Activated CD4-positive, alpha-beta T cell treated with anti-CD3 and anti-CD28 coated beads, Interleukin-2, amount 10 ng/mL, durations not matched to agents 7 days and 5 days (primary cell): Measurements from ENCODE around the gene KCTD7. TPM values are rescaled to one million over a fixed set of nuclear protein-coding genes. Genes with fewer than 3 reads are reported as not detected.
"Not testable (repeated sequence)": the region's sequence is repeated elsewhere in the genome, so short reads cannot be mapped to it uniquely, and the experiment has no call there.

Experiments
- CTCF ChIA-PET: fragments of 350-600 bp; sonication (Branson Sonifier 250); formaldehyde crosslinking; loops from one replicate; lab custom pipeline; 2021; ENCODE audit warnings: antibody characterized with exemption; lab: Charles Lee
- POLR2A ChIA-PET: fragments of 350-600 bp; sonication (Branson Sonifier 250); formaldehyde crosslinking; loops from one replicate; lab custom pipeline; 2021; ENCODE audit warnings: antibody characterized with exemption; lab: Charles Lee
- DNase-seq: peaks from one replicate; pipeline ENCODE4 v3.0.0-alpha.2; 2020
- H3K27ac Mint-ChIP-seq: one replicate; pipeline ENCODE4 v1.8.0; 2021; ENCODE audit warnings: mild to moderate bottlenecking, moderate library complexity, mixed read lengths
- H3K27me3 Mint-ChIP-seq: one replicate; pipeline ENCODE4 v1.8.0; 2021; ENCODE audit warnings: mixed read lengths
- H3K36me3 Mint-ChIP-seq: one replicate; pipeline ENCODE4 v1.8.0; 2021; ENCODE audit warnings: low read depth, mixed read lengths
- H3K4me1 Mint-ChIP-seq: one replicate; pipeline ENCODE4 v1.8.0; 2021; ENCODE audit warnings: mixed read lengths
- H3K4me3 Mint-ChIP-seq: one replicate; pipeline ENCODE4 v1.8.0; 2021; ENCODE audit warnings: mild to moderate bottlenecking, moderate library complexity, mixed read lengths
- H3K9me3 Mint-ChIP-seq: one replicate; pipeline ENCODE4 v1.8.0; 2021; ENCODE audit warnings: mixed read lengths
- total RNA-seq, 2 experiments: library from RNA; stranded (reverse); gene quantifications; one replicate each; pipeline ENCODE4 v1.2.3, GENCODE V29; 2021

Gene KCTD7
- total RNA-seq, 2 experiments from 2014 or later, result 40.0 to 41.3 TPM

DNA sequence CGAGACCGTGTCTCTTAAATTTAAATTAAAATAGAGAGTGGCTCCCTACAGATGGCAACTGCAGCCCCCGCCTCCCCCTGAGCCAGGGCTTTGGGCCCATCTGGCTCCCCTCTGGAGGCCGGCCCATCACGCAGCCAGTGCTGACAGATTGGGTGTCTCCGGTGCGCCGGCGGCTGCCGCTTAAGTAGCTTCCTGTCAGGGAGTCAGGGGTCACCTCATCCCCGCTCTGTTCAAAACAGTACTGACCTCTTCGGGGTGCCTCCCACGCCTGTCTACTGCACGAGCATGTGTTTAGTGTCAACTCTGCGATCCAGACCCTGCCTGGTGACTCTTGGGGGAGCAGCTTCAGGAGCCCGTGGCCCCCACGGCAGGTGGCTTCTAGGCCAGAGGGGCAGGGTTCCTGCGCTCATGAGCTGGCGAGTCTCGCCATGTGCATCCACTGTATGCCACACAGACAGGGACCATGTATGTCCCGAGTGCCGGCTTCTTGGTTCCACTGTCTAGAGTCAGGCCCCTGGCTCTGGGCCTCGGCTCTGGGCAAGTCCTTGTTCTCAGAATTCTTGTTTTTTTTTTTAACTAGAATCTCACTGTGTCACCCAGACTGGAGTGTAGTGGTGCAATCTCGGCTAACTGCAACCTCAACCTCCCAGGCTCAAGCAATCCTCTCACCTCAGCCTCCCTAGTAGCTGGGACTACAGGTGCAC lies 36.1 kb downstream of the KCTD7 start:
- Mint-ChIP-seq H3K27me3 (no peaks in the 10 kb centered on the region), H3K36me3 (peaks cover 2% of the 10 kb centered on the region), H3K27ac (no peak overlapping the region), H3K9me3 (no peaks in the 10 kb centered on the region), H3K4me3 (no peak overlapping the region), H3K4me1 (peaks cover 4% of the 10 kb centered on the region)
- POLR2A ChIA-PET, result no interaction called here
- CTCF ChIA-PET, result no interaction called here
- DNase-seq, result no peak

DNA sequence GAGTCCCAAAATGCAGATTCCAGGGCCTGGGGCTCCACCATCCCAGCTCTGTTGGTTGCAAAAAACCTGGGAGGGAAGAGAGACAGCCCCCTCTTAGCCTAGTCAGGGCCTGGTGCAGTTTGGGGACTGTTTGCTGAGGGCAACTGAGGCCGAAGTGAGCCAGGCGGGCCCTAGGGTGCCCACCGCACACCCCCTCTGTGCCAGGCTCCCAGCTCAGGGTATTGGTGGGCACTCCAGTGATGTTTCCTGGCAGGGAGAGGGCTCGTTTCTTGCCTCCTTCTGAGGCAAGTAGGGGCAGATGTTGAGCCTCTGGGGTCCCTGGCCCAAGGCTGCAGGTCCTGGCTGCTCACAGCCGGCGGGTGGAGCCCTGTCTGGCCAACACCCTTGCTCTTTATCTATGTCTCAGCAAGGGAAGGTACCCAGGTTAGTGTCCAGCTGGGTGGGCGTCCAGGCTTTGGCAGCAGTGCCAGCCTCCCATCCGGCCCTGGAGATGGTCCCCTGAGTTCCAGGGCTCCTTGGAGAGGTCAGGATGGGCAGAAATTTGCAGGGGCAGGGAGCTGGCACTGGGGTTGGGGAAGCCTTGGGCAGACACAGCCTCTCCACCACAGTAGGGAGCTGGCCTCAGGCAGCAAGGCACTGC lies 37.8 kb downstream of the KCTD7 start:
- Mint-ChIP-seq H3K27ac (no peak overlapping the region), H3K4me1 (peaks cover 6% of the 10 kb centered on the region), H3K4me3 (no peak overlapping the region), H3K27me3 (no peaks in the 10 kb centered on the region), H3K36me3 (no peaks in the 10 kb centered on the region), H3K9me3 (no peaks in the 10 kb centered on the region)
- no peak for DNase-seq
- ChIA-PET POLR2A (no interaction called here), CTCF (interaction anchor here (0.5 to 1.1 kb wide), 4 partner anchors 10 to 636 kb away, joined by 3 to 6 read pairs (median 4); no protein-coding TSS in a partner anchor)

DNA sequence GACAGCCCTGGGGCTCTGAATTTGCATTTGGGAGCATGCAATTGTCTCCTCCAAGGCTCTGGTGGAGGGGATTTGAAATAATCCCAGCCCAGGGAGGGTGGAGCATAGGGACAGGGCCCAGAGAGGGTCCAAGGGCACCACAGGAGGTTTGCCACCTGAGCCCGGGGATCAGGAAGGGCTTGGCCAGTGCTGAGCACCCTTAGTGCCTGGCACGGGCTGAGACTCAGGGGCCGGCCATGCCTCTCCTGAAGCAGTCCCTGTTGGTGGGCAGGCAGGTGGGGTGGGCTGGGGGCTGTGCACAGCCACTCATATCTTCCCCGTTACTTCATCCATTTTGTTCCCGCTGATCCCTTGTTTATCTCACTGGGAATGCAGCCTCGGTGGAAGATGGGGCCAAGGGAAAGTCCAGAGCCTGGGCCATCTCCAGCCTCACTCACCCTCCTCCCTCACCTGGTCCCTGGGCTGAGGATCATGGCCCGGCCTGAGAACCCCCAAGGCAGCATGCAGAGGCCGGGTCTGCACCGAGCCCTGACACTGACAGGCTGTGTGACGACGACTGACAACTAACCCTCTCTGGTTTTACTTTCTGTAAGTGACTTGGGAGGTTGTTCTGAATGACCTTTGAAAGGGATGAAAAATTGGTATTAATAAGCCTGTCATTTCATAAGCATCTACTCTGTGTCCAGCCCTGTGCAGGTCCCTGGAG lies 38.5 kb downstream of the KCTD7 start:
- ChIA-PET POLR2A (no interaction called here), CTCF (interaction anchor here (0.9 to 1.1 kb wide), 2 partner anchors 10 to 636 kb away, joined by 3 to 6 read pairs; no protein-coding TSS in a partner anchor)
- no peak overlapping the region for H3K4me3 Mint-ChIP-seq
- H3K27ac Mint-ChIP-seq, result no peak overlapping the region
- no peak for DNase-seq
- H3K9me3 Mint-ChIP-seq, result no peaks in the 10 kb centered on the region
- no peaks in the 10 kb centered on the region for H3K27me3 Mint-ChIP-seq
- no peaks in the 10 kb centered on the region for H3K36me3 Mint-ChIP-seq
- peaks cover 7% of the 10 kb centered on the region for H3K4me1 Mint-ChIP-seq

DNA sequence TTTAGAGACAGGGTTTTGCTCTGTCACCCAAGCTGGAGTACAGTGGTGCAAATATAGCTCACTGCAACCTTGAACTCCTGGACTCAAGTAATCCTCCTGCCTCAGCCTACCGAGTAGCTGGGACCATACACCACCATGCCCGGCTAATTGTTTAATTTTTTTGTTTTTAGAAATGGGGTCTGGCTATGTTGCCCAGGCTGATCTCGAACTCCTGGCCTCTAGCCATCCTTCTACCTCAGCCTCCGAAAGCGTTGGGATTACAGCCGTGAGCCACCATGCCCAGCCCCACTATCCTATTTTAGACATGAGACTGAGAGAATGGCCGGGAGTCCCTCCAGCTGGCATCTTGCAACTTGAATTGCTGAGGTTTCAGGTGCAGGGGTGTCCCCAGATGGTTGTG lies 39.4 kb downstream of the KCTD7 start:
- no peaks in the 10 kb centered on the region for H3K9me3 Mint-ChIP-seq
- H3K27me3 Mint-ChIP-seq, result no peaks in the 10 kb centered on the region
- DNase-seq, result no peak
- no peak overlapping the region for H3K4me3 Mint-ChIP-seq
- CTCF ChIA-PET, result no interaction called here
- H3K27ac Mint-ChIP-seq, result no peak overlapping the region
- peaks cover 3% of the 10 kb centered on the region for H3K4me1 Mint-ChIP-seq
- H3K36me3 Mint-ChIP-seq, result no peaks in the 10 kb centered on the region
- POLR2A ChIA-PET, result no interaction called here

DNA sequence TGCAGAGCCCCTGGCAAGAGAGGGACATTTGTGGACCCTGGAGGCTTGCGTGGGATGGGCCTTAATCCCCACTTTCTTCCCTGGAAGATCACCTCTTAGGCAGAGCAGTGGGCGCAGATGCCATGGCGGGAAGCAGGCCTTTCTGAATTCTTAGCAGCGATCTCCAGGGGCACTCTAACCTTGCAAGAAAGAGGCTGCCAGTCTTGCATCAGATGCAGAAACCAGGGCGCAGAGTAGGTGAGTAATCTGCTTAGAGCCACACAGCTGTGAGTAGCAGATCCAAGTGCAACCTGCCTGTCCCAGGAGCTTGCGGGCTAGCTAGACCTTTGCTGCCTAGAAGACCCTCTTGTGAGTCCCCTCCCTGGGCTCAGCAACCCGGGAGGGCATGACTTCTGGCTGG lies 40.0 kb downstream of the KCTD7 start:
- Mint-ChIP-seq H3K27me3 (no peaks in the 10 kb centered on the region), H3K36me3 (no peaks in the 10 kb centered on the region), H3K4me1 (peaks cover 3% of the 10 kb centered on the region), H3K9me3 (no peaks in the 10 kb centered on the region), H3K4me3 (no peak overlapping the region), H3K27ac (no peak overlapping the region)
- CTCF ChIA-PET, result no interaction called here
- POLR2A ChIA-PET, result no interaction called here
- no peak for DNase-seq

DNA sequence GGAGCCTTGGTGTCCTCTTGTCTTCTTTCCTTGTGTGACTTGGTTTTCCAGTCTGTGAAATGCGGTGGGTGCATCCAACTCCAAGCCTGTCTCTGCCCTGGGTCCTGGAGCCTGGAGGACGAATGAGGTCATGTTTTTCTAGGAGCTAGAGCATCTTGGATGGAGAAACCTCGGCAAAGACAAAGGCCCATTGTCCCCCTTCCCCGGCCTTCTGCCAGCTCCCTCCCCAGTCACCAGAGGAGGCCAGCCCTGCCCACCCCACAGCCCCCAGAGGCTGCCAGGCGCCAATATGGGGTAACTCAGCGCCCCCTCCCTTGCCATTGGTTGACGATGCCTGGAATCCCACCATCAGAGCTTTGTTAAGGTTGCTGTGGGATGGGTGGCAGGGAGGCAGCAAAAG lies 40.4 kb downstream of the KCTD7 start:
- ChIA-PET CTCF (no interaction called here), POLR2A (no interaction called here)
- no peak for DNase-seq
- Mint-ChIP-seq H3K36me3 (no peaks in the 10 kb centered on the region), H3K27ac (no peak overlapping the region), H3K9me3 (no peaks in the 10 kb centered on the region), H3K27me3 (no peaks in the 10 kb centered on the region), H3K4me3 (no peak overlapping the region), H3K4me1 (peaks cover 3% of the 10 kb centered on the region)

DNA sequence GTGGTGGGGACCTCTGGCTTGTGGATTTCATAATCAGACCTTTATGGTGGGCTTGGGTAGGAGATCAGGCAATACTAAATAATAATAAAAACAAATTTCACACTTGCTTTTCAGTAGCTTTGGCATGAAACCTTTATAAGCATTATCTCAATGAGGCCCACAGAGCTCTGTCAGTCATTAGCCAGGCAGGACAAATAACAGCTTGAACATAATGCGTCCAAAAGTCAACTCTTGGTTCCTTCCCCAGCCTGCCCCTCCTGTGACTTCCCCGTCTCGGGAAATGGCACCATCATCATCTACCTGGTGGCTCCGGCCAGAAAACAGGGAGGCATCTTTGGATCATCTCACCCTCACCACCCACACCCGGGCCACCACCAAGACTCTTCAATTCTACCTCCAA lies 40.8 kb downstream of the KCTD7 start:
- Mint-ChIP-seq H3K4me1 (peaks cover 3% of the 10 kb centered on the region), H3K27ac (no peak overlapping the region), H3K9me3 (no peaks in the 10 kb centered on the region), H3K4me3 (no peak overlapping the region), H3K36me3 (no peaks in the 10 kb centered on the region), H3K27me3 (no peaks in the 10 kb centered on the region)
- DNase-seq, result no peak
- POLR2A ChIA-PET, result no interaction called here
- CTCF ChIA-PET, result interaction anchor here (1.1 kb wide), 1 partner anchor 10 kb away, joined by 3 read pairs; no protein-coding TSS in a partner anchor

DNA sequence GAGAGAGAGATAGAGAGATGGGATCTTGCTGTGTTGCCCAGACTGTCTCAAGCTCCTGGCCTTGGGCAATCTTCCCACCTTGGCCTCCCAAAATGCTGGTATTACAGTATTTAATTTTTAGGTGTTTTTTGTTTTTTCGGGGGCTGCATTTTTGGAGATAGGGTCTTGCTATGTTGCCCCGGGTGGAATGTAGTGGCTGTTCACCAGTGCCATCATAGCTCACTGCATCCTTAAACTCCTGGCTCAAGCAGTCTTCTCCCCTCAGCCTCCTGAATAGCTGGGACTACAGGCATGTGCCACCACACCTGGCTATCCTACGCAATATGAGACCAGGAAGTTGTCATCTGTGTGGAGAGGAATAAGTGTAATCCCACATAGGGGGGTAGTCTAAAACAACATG lies 42.4 kb downstream of the KCTD7 start:
- no peak overlapping the region for H3K27ac Mint-ChIP-seq
- H3K4me1 Mint-ChIP-seq, result peaks cover 3% of the 10 kb centered on the region
- ChIA-PET POLR2A (no interaction called here), CTCF (no interaction called here)
- no peaks in the 10 kb centered on the region for H3K36me3 Mint-ChIP-seq
- H3K27me3 Mint-ChIP-seq, result no peaks in the 10 kb centered on the region
- no peak overlapping the region for H3K4me3 Mint-ChIP-seq
- H3K9me3 Mint-ChIP-seq, result no peaks in the 10 kb centered on the region
- DNase-seq, result no peak

DNA sequence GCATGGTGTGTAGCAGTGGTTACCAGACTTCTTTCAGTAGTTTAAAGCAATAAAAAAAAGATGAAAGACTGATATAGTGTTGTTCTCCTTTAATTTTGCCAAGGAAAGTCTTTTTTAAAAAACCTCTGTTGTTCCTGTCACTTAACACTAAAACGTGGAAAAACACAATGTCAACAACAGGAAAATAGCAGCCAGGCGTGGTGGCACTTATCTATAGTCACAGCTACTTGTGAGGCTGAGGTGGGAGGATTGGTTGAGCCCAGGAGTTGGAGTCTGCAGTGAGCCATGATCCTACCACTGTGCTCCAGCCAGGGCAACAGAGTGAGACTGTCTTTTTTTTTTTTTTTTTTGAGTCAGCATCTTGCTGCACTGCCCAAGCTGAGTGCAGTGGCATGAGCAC lies 42.8 kb downstream of the KCTD7 start:
- DNase-seq, H3K4me1 Mint-ChIP-seq, CTCF ChIA-PET, H3K9me3 Mint-ChIP-seq, H3K27me3 Mint-ChIP-seq, H3K27ac Mint-ChIP-seq, POLR2A ChIA-PET, H3K4me3 Mint-ChIP-seq, H3K36me3 Mint-ChIP-seq: not testable (repeated sequence)

DNA sequence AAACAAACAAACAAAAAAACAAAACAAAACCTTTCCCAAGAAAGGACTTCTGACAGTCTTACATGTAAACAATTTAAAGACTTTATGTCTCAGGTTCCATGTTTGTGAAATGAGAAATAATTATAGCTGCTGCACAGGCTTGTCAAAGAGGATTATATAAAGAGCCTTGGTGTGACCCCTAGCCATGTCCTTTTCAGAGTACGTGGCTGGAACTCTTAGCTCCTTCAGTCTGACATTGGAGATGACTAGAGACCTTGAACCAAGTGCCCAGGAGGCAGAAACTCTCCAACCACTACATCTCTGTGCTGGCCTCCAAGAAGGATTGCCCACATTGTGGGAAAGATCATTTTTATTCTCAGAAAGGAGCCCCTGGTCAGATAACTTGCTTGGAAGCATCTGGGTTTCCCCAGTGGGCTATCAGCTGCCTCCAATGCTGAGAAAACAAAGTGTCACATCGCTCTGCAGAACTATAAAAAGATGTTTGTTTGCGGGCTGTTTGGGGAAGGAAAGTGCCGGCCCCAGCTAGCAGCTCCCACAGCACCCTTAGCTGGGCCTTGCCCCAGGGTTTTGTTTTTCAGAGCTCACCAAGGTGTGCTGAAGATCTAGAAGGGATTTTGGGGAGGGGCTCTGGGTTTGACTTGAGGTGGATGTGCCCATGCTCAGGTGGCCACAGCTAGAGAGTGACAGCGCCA lies 43.9 kb downstream of the KCTD7 start:
- DNase-seq, H3K9me3 Mint-ChIP-seq, H3K36me3 Mint-ChIP-seq, H3K4me1 Mint-ChIP-seq, POLR2A ChIA-PET, H3K4me3 Mint-ChIP-seq, H3K27me3 Mint-ChIP-seq, H3K27ac Mint-ChIP-seq: not testable (repeated sequence)
- CTCF ChIA-PET, result interaction anchor here (0.6 kb wide), 1 partner anchor 39 kb away, joined by 3 read pairs; no protein-coding TSS in a partner anchor

DNA sequence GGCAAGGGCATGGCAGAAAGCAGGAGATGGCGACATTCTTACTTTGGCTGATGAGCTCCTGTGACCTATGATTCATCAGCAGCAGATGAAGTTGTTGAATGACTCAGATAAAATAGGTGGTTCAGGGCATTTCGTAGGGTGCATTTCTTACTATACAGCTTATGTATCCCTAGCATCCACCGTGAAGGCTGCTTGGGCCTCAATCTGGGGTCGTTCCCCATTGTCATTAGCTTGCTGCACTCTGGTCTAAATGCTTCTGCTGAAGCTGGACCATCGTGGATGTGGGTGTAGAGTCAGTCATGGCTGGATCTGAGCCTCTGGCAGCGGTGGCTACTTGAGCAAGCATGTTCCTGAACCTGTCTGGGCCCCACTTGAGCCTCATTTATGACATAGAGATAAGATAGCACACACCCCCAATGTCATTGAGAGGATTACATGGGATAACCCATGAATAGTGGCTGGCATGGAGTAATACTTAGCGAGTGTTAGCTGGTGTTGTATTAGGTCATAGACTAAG lies 44.5 kb downstream of the KCTD7 start:
- H3K27ac Mint-ChIP-seq, H3K9me3 Mint-ChIP-seq, H3K27me3 Mint-ChIP-seq, DNase-seq, H3K4me1 Mint-ChIP-seq, POLR2A ChIA-PET, H3K36me3 Mint-ChIP-seq, H3K4me3 Mint-ChIP-seq, CTCF ChIA-PET: not testable (repeated sequence)

DNA sequence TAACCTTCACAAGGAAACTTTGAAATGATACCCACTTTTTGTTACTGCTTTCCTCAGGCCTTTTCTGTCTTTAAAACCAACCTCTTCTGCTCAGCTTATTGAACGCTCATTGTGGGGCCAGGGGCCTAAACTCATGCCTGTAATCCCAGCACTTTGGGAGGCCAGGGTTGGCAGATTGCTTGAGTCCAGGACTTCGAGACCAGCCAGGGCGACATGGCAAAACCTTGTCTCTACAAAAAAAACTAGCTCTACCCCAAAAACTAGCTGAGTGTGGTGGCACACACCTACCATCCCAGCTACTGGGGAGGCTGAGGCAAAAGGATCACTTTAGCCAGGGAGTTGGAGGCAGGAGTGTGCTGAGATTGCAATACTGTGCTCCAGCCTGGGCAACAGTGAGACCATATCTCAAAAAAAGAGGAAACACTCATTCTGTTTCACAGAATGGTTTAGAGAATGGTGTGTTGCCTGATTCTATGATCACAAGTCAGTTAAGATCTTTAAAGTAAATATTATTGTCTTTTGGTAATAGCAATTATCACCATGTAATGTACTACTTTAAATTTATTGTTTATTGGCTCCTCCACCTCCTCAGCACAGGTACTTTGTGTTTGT lies 51.1 kb downstream of the KCTD7 start:
- Mint-ChIP-seq H3K9me3 (no peaks in the 10 kb centered on the region), H3K27me3 (no peaks in the 10 kb centered on the region), H3K27ac (peak overlapping the region; percentile 71), H3K4me1 (peaks cover 30% of the 10 kb centered on the region), H3K36me3 (peaks cover 10% of the 10 kb centered on the region), H3K4me3 (peak overlapping the region; percentile 25)
- ChIA-PET CTCF (interaction anchor here (1.0 kb wide), 1 partner anchor 10 kb away, joined by 3 read pairs; no protein-coding TSS in a partner anchor), POLR2A (no interaction called here)
- no peak for DNase-seq
